Right hindlimb (tissue), 1 donor: ENCODE measurements around the gene GPC5.

Experiments
- DNase-seq: peaks from one replicate; pipeline ENCODE4 v3.0.0-alpha.2; 2018

Gene GPC5

GRCh38 chr13:92297971-92298942 is 899.8 kb downstream of the GPC5 start:
- DNase-seq, result no peak

DNA sequence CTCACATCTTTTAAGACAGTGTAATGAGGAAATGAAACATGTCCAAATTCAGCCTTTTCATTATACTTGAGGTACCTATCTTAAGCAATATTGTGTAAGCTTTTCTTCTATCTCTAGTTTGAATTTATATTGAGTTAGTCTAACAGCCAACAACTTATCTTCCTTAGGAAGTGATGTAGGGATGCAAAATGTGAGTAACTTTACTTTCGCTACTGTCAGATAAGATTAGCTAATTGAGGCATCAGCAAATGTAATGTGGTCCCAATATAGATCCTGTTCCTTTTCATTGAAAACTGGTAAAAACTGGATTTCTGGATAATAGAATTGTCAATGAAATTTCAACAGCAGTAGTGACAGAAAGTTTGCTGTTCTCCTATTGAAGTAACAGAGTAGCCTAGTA is 902.2 kb downstream of the GPC5 start:
- no peak for DNase-seq

DNA sequence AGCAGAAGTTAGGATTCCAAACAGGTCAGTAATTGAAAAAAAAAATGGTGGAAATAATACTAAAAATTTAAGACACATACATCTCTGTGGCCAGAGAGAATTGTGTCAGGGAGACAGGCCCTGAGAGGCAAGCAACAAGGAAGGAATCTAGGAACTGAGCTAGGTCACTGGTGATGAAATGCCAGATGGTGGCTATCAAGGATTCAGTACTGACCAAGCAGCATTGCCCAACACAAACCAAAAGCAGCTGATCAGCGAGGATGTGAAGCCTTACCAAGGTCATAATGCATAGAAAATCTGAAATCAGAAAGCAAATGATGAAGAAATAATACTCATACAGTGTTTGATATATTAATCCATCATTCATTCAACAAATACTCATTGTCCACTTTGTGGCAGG is 905.0 kb downstream of the GPC5 start:
- DNase-seq, result no peak

GRCh38 chr13:92307752-92308151 is 909.3 kb downstream of the GPC5 start:
- DNase-seq, result no peak

DNA sequence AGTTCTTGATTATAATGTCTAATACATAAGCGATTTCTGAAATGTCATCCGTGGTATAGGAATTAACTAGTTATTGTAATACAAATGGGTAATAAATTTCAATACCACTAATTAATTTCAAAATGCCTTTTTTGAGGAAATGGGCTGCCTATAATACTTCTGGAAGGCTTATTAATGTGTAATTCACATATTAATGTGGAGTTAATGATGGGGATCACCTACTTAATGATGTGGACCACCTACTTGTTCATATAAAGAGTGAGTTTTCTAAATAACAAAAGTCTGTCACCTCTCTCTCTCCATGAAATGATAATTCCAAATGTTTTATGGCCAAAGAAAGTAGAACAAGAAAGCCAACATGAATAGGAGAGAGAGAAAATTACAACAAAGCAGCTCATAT is 914.4 kb downstream of the GPC5 start:
- DNase-seq, result no peak

- no peak for DNase-seq
Observed at GRCh38 chr13:92313382-92313781, 915.0 kb downstream of the GPC5 start.

- no peak for DNase-seq
Observed at GRCh38 chr13:92315265-92315664, 916.8 kb downstream of the GPC5 start.

DNA sequence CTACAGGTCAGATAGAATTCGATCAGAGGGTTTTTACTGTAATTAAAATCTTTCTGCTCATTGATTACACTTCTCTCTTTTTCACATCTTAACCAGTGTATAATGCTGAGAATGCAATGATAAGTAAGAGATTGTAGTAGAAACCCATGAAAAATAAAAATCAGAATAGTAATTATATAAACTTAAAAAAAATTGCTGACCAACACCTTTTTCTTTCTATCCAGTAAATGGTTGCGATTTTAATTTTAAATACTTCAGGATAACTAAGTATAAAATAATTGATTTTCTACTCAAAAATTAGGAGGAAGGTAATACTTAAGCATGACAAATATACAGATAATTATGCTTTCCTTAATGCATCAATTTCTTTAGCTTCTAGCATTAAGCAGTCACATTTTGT is 917.6 kb downstream of the GPC5 start:
- no peak for DNase-seq

GRCh38 chr13:92317066-92317465 is 918.6 kb downstream of the GPC5 start:
- DNase-seq, result no peak

GRCh38 chr13:92320323-92320722 is 921.9 kb downstream of the GPC5 start:
- no peak for DNase-seq

DNA sequence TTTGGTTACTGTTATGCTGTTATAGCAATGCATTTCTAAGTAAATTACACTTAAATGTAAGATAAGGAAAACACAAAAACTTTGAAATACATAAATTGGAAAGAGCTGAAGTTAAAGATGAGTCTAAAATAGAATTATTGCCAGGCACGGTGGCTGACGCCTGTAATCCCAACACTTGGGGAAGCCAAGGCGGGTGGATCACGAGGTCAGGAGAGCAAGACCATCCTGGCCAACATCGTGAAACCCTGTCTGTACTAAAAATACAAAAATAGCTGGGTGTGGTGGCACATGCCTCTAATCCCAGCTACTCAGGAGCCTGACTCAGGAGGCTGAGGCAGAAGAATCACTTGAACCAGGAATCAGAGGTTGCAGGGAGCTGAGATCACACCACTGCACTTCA is 922.8 kb downstream of the GPC5 start:
- no peak for DNase-seq

- no peak for DNase-seq
Observed at GRCh38 chr13:92345627-92346026, 947.2 kb downstream of the GPC5 start.

DNA sequence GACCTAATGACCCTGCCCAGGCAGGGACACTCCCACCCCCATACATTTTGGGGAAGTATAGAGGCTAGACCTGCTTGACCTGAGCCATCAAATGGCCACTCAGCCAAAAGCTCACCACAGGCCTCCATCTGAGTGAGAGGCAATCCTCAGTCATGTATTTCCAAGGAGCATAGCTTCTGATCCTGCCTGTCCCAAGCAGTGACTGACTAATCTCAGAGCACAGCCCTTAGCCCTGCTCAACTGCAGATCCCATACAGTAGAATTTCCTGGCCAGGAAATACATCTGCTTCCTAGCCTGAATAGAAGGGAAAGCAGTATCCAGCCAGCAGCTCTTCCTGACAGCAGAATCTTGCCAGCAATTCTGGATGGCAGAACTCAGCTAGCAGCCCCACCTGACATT is 947.6 kb downstream of the GPC5 start:
- DNase-seq, result no peak

DNA sequence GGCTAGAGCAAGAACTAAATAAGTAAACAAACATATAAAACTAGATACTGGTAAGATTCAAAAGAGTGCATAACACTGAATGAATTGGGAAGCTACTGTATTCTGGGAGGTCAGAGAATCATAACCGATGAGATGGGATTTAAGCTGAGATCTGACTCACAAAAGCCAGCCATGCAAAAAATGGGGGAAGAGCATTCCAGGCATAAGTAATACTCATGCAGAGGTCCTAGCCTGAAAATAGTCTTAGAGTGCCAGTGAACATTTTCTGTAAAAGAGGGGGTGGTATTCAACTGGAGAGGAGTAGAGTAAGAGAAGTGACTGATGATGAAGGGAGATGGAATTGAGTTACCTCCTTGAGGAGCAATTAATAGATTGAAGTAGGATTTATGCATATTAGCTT is 956.2 kb downstream of the GPC5 start:
- no peak for DNase-seq

DNA sequence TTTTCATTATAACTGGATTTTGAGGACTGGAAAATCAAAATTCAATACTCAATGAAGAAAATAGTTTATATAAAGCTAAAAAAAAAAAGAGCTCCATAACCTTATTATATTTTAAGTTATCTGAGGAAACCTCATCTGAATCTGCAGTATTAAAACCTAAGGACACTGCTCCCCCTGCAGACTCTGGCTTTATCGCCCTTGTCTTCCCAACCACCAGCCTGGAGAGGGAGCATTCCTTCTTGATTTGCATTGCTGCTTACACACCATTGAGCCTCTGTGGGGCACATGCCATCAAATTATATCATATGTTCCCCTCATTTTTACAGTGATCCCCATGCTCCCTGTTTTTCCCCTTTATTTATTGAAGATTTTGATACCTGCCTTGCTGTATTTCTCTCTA is 956.8 kb downstream of the GPC5 start:
- DNase-seq, result peak; percentile 22

- peak; percentile 20 for DNase-seq
Observed at GRCh38 chr13:92362717-92363116, 964.3 kb downstream of the GPC5 start.

DNA sequence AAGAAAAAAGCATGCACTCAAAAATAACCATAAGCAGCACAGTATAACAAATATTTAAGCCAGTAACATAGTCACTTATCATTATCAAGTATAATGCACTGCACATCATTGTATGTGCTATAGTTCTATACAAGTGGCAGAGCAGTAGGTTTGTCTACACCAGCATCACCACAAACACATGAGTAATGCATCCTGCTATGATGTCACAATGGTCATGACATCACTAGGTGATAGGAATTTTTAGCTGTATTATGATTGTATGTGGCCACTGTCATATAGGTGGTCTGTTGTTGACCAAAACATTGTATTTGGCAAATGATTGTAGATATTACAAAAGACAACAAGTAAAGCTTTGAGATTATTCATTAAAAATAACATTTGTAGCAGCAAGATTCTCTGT is 967.5 kb downstream of the GPC5 start:
- no peak for DNase-seq

DNA sequence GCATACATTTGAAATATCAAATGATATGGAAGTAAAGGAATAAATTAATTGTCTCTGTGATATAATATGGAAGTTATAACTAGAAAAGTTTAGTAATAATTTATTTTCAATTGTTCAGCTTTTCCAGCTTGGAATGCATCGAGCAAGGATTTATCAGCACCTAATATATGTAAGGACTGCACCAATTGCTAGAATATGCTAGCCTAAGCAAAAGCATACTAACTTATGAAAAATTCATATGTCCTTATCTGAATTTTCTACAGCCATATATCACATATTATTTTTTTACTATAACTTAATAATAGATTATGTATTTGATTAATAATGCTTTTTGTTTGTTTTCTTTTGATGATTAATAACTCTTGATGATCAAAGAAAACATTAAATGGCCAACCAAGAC is 979.0 kb downstream of the GPC5 start:
- DNase-seq, result no peak

DNA sequence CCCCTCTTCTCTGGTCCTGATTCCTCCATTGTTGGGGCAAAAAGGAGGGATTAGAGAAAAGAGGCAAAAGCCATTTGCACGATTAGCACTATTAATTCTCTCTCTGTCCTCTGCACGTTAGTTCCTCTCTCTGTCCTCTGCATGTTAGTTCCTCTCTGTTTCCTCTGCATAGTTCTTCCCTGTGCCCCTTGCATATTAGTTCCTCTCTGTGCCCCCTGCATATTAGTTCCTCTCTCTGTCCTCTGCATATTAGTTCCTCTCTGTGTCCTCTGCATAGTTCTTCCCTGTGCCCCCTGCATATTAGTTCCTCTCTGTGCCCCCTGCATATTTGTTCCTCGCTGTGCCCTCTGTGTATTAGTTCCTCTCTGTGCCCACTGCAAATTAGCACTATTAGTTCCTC is 981.0 kb downstream of the GPC5 start:
- no peak for DNase-seq

DNA sequence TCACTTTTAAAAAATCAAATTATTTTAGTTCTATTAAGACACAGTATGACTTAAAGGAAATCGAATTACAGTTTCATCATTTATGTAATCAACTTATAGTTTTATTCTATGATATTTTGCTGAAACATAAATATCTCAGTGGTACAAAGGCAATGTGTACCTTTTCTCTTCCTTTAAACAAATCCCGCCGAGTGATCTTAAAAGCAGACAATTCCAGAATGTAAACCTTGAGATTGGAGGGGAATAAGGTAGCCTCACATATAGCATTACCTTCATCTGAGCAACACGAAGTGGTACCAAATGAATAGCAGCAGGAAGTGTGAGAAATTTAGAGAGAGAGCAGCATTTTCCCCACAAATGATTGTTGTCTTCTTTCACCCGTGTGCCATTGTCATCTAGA is 986.0 kb downstream of the GPC5 start:
- no peak for DNase-seq

GRCh38 chr13:92387245-92387644 is 988.8 kb downstream of the GPC5 start:
- no peak for DNase-seq

- DNase-seq, result no peak
Observed at GRCh38 chr13:92390217-92390616, 991.8 kb downstream of the GPC5 start.

DNA sequence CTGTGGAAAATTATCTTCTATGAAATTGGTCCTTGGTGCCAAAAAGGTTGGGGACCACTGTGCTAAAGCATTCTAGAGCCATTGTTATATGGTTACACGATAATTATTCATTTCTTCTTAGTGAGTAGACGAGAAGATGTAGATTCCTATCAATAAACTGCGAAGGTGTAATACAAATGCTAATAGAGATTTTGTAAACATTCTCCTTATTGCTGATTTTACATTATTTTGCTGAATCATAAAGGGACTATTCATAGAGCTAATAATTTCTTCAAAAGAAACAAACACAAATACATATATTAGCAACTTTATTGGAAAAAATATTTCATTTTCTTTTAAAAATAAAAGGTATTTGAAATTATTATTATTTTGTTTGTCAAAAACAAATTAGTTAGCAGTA is 1005.2 kb downstream of the GPC5 start:
- no peak for DNase-seq

DNA sequence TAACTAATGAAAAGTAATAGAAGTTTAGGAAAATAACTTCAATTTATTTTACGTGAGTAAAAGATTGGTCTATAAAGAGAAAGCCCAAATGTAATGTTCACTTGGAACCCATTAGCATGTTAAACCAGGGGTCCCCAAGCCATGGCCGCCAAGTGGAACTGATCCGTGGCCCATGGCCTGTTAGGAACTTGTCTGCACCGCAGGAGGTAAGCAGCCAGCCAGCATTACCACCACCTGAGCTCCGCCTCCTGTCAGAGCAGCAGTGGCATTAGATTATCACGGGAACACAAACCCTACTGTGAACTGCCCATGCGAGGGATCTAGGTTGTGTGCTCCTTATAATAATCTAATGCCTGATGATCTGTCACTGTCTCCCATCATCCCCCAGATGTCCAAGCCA is 1009.4 kb downstream of the GPC5 start:
- no peak for DNase-seq

DNA sequence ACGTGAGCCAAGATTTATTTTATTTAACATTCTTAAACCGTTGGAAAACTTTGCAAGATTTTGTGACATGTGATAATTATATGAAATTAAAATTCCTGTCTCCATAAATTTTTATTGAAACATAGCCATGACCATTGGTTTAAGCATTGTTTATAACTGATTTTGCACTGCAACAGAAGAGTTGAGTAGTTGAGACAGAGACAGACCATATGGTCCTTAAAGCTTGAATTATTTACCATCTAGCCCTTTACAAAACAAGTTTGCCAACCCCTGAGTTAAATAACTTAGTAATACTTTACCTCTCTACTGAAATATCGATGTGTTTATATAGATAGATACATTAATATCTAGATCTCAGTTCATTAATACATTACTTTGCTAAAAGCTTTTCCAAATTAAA is 1014.1 kb downstream of the GPC5 start:
- no peak for DNase-seq
